ENCODE data around the gene CREM. TPM values are rescaled to one million over a fixed set of nuclear protein-coding genes. Genes with fewer than 3 reads are reported as not detected.

Gene CREM
- total and polyA plus RNA-seq, 2 donors from 2014 or later = 41.3 to 43.9 TPM

GRCh38 chr10:35188954-35189353 lies 62.3 kb downstream of the CREM start:
- Histone ChIP-seq H3K36me3 (ENCODE audit: control insufficient read depth in 2 of 3, insufficient read depth in 3 of 3, low read length in 3 of 3) (no peaks in the 10 kb centered on the region), H3K4me3 (ENCODE audit: low read length in 3 of 3) (no peak overlapping the region), H3K9ac (ENCODE audit: low read length in 3 of 3) (no peak overlapping the region), H3K27me3 (ENCODE audit: control insufficient read depth, insufficient read depth, low read length) (no peaks in the 10 kb centered on the region), H3K27ac (ENCODE audit: low read depth in 2 of 2, low read length in 2 of 2) (no peak overlapping the region), H3K4me1 (ENCODE audit: control insufficient read depth in 2 of 3, insufficient read depth in 2 of 3, low read depth in 1 of 3, low read length in 3 of 3) (peaks cover 0 to 2% (median 0%) of the 10 kb centered on the region in 3 donors), H3K9me3 (ENCODE audit: control insufficient read depth in 2 of 3, insufficient read depth in 1 of 3, low read length in 3 of 3) (no peaks in the 10 kb centered on the region)
- intact Hi-C loops (cut with DNase I) = no loop called here
- FAIRE-seq (no peak), DNase-seq (no peak)
- TF ChIP-seq, protein P1, sequence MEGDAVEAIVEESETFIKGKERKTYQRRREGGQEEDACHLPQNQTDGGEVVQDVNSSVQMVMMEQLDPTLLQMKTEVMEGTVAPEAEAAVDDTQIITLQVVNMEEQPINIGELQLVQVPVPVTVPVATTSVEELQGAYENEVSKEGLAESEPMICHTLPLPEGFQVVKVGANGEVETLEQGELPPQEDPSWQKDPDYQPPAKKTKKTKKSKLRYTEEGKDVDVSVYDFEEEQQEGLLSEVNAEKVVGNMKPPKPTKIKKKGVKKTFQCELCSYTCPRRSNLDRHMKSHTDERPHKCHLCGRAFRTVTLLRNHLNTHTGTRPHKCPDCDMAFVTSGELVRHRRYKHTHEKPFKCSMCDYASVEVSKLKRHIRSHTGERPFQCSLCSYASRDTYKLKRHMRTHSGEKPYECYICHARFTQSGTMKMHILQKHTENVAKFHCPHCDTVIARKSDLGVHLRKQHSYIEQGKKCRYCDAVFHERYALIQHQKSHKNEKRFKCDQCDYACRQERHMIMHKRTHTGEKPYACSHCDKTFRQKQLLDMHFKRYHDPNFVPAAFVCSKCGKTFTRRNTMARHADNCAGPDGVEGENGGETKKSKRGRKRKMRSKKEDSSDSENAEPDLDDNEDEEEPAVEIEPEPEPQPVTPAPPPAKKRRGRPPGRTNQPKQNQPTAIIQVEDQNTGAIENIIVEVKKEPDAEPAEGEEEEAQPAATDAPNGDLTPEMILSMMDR (IDR thresholded peaks at IDR 0.05; ENCODE audit: borderline replicate concordance, extremely low read depth, insufficient read depth) = no peak

- no peak overlapping the region for H3K9ac ChIP-seq (ENCODE audit: low read length in 3 of 3)
- peaks cover 0 to 6% (median 0%) of the 10 kb centered on the region in 3 donors for H3K4me1 ChIP-seq (ENCODE audit: control insufficient read depth in 2 of 3, insufficient read depth in 2 of 3, low read depth in 1 of 3, low read length in 3 of 3)
- no peaks in the 10 kb centered on the region for H3K9me3 ChIP-seq (ENCODE audit: control insufficient read depth in 2 of 3, insufficient read depth in 1 of 3, low read length in 3 of 3)
- intact Hi-C loops (cut with DNase I) = no loop called here
- H3K27ac ChIP-seq (ENCODE audit: low read depth in 2 of 2, low read length in 2 of 2) = peak overlapping the region; percentile 47 to 60
- TF ChIP-seq, protein P1 (IDR thresholded peaks at IDR 0.05; ENCODE audit: borderline replicate concordance, extremely low read depth, insufficient read depth) = no peak
- H3K27me3 ChIP-seq (ENCODE audit: control insufficient read depth, insufficient read depth, low read length) = no peaks in the 10 kb centered on the region
- DNase-seq (peak in 3 of 5 donors; percentile 28 to 66 (median 58)), FAIRE-seq (no peak)
- H3K4me3 ChIP-seq (ENCODE audit: low read length in 3 of 3) = no peak overlapping the region
- no peaks in the 10 kb centered on the region for H3K36me3 ChIP-seq (ENCODE audit: control insufficient read depth in 2 of 3, insufficient read depth in 3 of 3, low read length in 3 of 3)
Observed at GRCh38 chr10:35191523-35191922, 64.9 kb downstream of the CREM start.

DNA sequence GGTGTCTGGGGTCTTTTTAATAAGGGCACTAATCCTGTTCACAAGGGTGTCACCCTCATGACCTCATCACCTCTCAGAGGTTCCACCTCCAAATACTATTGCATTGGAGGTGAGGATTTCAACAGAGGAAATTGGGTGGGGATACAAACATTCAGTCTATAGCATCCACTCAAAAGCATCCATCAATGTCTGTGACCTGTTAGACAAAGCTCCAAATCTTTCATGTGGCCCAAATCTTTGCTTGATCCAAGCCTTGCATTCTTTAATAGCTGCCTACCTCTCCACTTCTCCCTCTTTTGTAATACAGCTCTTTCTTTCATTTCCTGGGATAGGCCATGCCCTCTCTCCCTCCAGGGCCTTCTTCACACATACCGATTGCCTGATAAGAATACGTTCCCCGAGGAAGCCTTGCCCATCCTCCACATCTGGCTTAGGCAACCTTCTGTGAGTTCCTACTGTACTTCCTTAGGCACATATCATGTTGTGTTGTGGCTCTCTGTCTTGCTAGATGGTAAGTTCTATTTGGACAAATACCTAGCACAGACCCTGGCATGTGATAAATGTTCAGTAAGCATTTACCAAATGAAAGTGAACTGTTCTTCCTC lies 66.1 kb downstream of the CREM start:
- Histone ChIP-seq H3K4me1 (ENCODE audit: control insufficient read depth in 2 of 3, insufficient read depth in 2 of 3, low read depth in 1 of 3, low read length in 3 of 3) (peaks cover 0 to 6% (median 0%) of the 10 kb centered on the region in 3 donors), H3K27ac (ENCODE audit: low read depth in 2 of 2, low read length in 2 of 2) (no peak overlapping the region), H3K27me3 (ENCODE audit: control insufficient read depth, insufficient read depth, low read length) (no peaks in the 10 kb centered on the region), H3K9me3 (ENCODE audit: control insufficient read depth in 2 of 3, insufficient read depth in 1 of 3, low read length in 3 of 3) (no peaks in the 10 kb centered on the region), H3K4me3 (ENCODE audit: low read length in 3 of 3) (no peak overlapping the region), H3K36me3 (ENCODE audit: control insufficient read depth in 2 of 3, insufficient read depth in 3 of 3, low read length in 3 of 3) (no peaks in the 10 kb centered on the region), H3K9ac (ENCODE audit: low read length in 3 of 3) (no peak overlapping the region)
- intact Hi-C loops (cut with DNase I) = no loop called here
- TF ChIP-seq, protein P1 (IDR thresholded peaks at IDR 0.05; ENCODE audit: borderline replicate concordance, extremely low read depth, insufficient read depth) = no peak
- no peak for FAIRE-seq
- no peak for DNase-seq

GRCh38 chr10:35194471-35194870 lies 67.8 kb downstream of the CREM start:
- intact Hi-C loops (cut with DNase I) = no loop called here
- Histone ChIP-seq H3K4me1 (ENCODE audit: control insufficient read depth in 2 of 3, insufficient read depth in 2 of 3, low read depth in 1 of 3, low read length in 3 of 3) (peaks cover 0 to 6% (median 0%) of the 10 kb centered on the region in 3 donors), H3K27me3 (ENCODE audit: control insufficient read depth, insufficient read depth, low read length) (no peaks in the 10 kb centered on the region), H3K36me3 (ENCODE audit: control insufficient read depth in 2 of 3, insufficient read depth in 3 of 3, low read length in 3 of 3) (no peaks in the 10 kb centered on the region), H3K9me3 (ENCODE audit: control insufficient read depth in 2 of 3, insufficient read depth in 1 of 3, low read length in 3 of 3) (no peaks in the 10 kb centered on the region), H3K9ac (ENCODE audit: low read length in 3 of 3) (no peak overlapping the region), H3K27ac (ENCODE audit: low read depth in 2 of 2, low read length in 2 of 2) (peak overlapping the region in 1 of 2 donors; percentile 29), H3K4me3 (ENCODE audit: low read length in 3 of 3) (no peak overlapping the region)
- TF ChIP-seq, protein P1 (IDR thresholded peaks at IDR 0.05; ENCODE audit: borderline replicate concordance, extremely low read depth, insufficient read depth) = no peak
- FAIRE-seq (no peak), DNase-seq (no peak)
